Measurements from ENCODE around the gene MKRN2.

MKRN2 gene

DNA sequence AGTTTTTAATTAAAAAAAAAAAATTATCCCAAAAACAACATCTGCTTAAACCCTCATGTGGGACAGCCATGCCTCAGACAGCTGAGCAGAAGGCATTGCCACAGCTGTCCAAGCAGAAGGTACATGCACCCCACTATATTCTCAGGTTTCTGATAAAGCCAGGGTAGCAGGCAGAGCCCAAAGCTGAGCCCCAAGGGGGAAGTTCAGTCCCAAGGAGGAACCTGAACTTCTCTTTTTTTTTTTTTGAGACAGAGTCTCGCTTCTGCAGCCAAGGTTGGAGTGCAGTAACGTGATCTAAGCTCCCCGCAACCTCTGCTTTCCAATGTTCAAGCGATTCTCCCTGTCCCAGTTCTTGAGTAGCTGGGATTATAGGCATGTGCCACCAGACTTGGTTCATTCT, 33.2 kb downstream of the MKRN2 start:
- H3K4me3 ChIP-seq (ENCODE audit: low read depth, low read length): no peak overlapping the region
- peak; percentile 51 for DNase-seq (ENCODE audit: low read depth)
- TF ChIP-seq, protein P1, sequence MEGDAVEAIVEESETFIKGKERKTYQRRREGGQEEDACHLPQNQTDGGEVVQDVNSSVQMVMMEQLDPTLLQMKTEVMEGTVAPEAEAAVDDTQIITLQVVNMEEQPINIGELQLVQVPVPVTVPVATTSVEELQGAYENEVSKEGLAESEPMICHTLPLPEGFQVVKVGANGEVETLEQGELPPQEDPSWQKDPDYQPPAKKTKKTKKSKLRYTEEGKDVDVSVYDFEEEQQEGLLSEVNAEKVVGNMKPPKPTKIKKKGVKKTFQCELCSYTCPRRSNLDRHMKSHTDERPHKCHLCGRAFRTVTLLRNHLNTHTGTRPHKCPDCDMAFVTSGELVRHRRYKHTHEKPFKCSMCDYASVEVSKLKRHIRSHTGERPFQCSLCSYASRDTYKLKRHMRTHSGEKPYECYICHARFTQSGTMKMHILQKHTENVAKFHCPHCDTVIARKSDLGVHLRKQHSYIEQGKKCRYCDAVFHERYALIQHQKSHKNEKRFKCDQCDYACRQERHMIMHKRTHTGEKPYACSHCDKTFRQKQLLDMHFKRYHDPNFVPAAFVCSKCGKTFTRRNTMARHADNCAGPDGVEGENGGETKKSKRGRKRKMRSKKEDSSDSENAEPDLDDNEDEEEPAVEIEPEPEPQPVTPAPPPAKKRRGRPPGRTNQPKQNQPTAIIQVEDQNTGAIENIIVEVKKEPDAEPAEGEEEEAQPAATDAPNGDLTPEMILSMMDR (IDR thresholded peaks at IDR 0.05; ENCODE audit: low read depth, low read length): no peak
- TF ChIP-seq MAX (IDR thresholded peaks at IDR 0.05; ENCODE audit: low read depth, low read length) (no peak), MYC (IDR thresholded peaks at IDR 0.05; ENCODE audit: low read depth, low read length) (no peak), POLR2A (IDR thresholded peaks at IDR 0.05; ENCODE audit: extremely low read depth, insufficient read length) (no peak)

GRCh38 chr3:12591456-12591855, 34.6 kb downstream of the MKRN2 start:
- DNase-seq (ENCODE audit: low read depth): no peak
- H3K4me3 ChIP-seq (ENCODE audit: low read depth, low read length): no peak overlapping the region
- no peak for TF ChIP-seq MAX (IDR thresholded peaks at IDR 0.05; ENCODE audit: low read depth, low read length)
- TF ChIP-seq POLR2A (IDR thresholded peaks at IDR 0.05; ENCODE audit: extremely low read depth, insufficient read length): no peak
- no peak for TF ChIP-seq MYC (IDR thresholded peaks at IDR 0.05; ENCODE audit: low read depth, low read length)
- TF ChIP-seq, protein P1 (IDR thresholded peaks at IDR 0.05; ENCODE audit: low read depth, low read length): no peak

DNA sequence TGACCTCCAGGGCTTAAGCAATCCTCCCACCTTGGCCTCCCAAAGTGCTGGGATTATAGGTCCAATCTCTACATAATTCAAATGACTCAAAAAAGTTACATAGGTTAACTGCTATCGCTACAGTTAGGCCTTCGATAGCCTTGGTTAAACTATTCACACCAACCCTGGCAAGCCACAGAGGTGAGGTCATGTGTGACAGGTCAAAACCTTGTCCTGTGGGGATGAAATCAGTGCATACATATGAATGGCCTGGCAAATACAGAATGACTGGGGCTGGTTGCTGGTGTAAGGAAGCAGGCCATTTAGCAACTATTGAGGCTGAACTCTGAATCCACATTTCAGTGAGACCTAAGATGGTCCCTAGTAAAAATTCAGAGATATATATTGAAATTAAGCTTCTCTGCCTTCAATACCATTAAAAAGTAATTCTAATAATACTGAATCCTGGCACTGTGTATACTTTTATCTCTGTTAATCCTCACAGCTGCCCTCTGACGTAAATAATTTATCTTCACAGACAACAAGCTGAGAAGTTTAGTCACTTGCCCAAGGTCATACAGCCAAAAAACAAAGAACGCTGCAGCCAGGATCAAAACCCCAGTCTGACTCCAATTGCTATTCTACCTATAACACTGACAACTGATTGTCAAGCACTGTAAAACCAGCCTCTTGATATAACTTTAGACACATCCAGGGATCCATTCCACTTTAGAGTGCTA, 35.3 kb downstream of the MKRN2 start:
- TF ChIP-seq POLR2A (IDR thresholded peaks at IDR 0.05; ENCODE audit: extremely low read depth, insufficient read length) (no peak), MAX (IDR thresholded peaks at IDR 0.05; ENCODE audit: low read depth, low read length) (no peak), MYC (IDR thresholded peaks at IDR 0.05; ENCODE audit: low read depth, low read length) (no peak)
- TF ChIP-seq, protein P1 (IDR thresholded peaks at IDR 0.05; ENCODE audit: low read depth, low read length): no peak
- DNase-seq (ENCODE audit: low read depth): no peak
- H3K4me3 ChIP-seq (ENCODE audit: low read depth, low read length): no peak overlapping the region

DNA sequence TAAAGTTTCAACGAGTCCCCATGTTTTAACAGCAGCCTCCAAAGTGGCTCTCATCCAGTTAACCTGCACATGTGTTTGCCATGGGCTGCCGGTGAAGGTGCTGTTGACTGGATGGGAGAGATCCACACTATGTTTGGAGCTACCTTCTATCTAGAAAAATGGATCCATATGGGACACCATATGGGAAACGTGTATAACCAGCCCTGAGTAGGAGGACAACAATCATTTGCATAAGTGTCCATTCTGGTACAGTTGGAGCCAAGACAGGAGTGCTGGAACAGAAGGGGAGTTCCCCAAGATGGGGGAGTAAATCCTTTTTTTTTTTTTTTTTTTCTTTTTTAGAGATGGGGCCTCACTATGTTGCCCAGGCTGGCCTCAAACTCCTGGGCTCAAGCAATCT, 36.6 kb downstream of the MKRN2 start:
- TF ChIP-seq, protein P1 (IDR thresholded peaks at IDR 0.05; ENCODE audit: low read depth, low read length): no peak
- no peak for DNase-seq (ENCODE audit: low read depth)
- H3K4me3 ChIP-seq (ENCODE audit: low read depth, low read length): no peak overlapping the region

DNA sequence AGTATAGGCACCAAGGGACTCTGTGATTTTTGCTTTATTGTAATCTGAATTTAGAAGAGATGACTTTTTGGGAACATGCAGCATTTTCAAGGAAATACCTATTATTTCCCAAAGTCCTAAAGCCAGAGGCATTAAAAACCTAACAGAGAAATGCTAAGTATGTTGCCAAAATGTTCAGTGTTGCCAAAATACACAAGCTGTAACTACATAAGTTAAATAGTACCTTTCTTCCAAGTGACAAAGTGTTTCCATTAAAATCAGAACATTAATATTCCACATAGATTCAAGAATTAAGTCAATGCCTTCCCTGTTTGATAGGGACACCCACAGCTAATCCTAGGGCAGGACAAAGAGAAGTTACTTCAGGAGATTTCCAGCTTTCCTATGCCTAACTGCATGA, 42.0 kb downstream of the MKRN2 start:
- H3K4me3 ChIP-seq (ENCODE audit: low read depth, low read length): no peak overlapping the region
- no peak for DNase-seq (ENCODE audit: low read depth)
- no peak for TF ChIP-seq MYC (IDR thresholded peaks at IDR 0.05; ENCODE audit: low read depth, low read length)
- TF ChIP-seq, protein P1 (IDR thresholded peaks at IDR 0.05; ENCODE audit: low read depth, low read length): no peak

GRCh38 chr3:12601072-12601471, 44.2 kb downstream of the MKRN2 start:
- TF ChIP-seq MAX (IDR thresholded peaks at IDR 0.05; ENCODE audit: low read depth, low read length): no peak
- H3K4me3 ChIP-seq (ENCODE audit: low read depth, low read length): no peak overlapping the region
- no peak for DNase-seq (ENCODE audit: low read depth)

Data from NB4 (cell line).